Measurements from ENCODE around the gene TMEM187.
"Not testable (repeated sequence)": the region's sequence is repeated elsewhere in the genome, so short reads cannot be mapped to it uniquely, and the experiment has no call there.

TMEM187 gene

DNA sequence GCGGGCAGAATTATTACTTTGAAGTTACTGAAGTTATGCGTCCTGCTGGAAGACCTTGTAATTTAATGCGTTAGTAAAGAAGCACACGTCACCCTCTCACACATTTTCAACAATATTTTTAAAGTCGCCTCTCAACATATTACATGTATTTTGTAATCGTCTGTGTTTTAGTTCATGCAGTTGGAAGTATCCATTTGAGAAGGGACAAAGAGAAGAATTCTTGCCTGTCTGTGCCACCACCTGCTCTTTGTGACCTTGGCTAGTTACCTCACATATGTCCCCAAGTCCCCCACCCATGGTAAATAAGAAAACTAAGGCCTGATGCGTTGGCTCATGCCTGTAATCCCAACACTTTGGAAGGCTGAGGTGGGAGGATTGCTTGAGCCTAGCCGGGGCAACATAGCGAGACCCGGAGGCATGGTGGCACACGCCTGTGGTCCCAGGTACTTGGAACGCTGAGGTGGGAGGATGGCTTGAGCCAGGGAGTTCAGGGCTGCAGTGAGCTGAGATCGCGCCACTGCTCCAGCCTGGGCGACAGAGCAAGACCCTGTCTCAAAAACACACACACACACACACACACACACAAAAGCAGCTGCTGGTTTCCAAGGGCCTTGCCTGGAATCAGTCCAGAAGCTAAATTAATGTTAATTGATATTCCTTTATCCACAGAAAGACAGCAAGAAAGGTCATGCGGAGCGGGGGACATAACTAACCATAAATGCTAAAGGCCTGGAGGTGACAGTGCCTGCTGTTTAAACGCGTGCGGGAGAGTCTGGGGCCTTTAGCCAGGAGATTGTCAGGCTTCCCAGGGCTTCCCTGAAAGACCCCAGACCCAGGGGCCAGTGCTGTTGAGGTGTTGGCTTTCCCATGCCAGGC lies 811 bp downstream of the TMEM187 start:
- DNase-seq, result no peak

DNA sequence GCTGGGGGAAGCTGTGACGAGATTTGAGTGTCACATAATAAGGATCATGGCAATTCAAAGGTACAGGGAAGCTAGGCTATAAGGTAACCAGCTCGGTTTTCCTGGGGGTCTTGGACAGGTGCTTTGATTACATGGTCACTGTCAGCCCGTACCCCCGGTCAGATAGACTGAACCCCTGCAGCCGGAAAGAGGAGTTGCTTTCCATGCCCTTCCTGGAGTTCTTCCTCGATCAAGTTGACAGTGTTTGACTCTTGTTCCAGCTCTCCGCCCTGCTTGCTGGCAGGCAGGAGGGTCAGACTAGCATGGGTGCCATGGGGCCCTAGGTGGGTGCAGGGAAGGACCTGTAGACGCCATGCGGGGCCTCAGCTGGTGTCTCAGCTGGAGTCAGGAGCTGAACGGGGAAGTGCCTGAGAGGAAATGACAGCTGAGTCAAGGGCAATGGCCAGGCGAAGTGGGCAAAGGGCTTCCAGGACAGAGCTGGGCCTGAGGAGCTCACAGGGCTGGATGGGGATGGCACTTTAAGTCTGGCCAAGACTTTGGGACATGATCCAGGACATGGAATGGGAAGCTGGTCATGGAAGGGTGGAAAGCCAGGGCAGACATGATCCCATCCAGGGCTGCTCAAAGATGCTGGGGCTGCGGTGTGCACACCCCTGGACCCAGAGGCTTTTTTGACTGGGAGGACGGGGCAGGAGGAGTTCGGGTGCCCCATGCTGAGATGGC lies 1.6 kb downstream of the TMEM187 start:
- no peak for DNase-seq

- no peak for DNase-seq
These were observed 2.3 kb downstream of the TMEM187 start for GRCh38 chrX:153974726-153975286.

DNA sequence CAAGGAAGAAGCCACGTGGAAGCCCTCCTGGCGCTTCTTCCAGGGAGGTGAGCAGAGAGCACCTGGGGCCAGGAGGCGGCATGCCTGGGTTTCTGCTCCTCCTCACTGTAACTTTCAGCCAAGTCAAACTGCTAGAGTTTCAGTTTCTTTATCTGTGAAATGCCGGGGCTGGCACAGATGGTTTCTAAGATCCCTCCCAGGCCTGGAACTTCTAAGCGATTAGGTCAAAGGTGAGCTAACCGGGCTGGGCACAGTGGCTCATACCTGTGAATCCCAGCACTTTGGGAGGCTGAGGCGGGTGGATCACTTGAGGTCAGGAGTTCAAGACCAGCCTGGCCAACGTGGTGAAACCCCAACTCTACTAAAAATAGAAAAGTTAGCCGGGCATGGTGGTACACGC lies 7.8 kb downstream of the TMEM187 start:
- not testable (repeated sequence) for DNase-seq

- DNase-seq, result no peak
These were observed 8.7 kb downstream of the TMEM187 start for GRCh38 chrX:153981231-153981630.

- DNase-seq, result no peak
These were observed 9.4 kb downstream of the TMEM187 start for GRCh38 chrX:153981771-153982533.

DNA sequence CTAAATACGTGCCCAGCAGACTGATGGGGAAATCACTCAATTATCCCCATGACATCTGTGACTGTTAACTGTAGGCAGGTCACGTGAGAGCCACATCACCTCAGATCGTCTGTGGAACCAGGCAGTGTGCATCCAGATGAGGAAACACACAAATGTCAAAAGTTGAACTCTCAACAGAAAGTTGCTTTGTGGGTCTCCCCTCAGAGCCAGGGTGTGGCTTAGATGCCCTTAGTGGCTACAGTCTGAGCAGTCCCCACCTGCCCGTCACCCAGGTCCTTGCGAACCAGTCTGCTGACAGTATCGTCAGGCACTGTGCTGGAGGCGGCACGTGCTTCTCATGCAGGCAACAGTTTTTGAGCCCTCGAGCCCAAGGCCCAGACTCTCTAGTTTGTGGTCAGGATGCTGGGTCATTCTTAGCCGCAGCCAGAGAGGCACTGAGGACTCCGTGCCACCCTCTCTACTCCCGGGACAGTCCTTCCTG lies 10.8 kb downstream of the TMEM187 start:
- no peak for DNase-seq

- DNase-seq, result no peak
These were observed 12.0 kb downstream of the TMEM187 start for GRCh38 chrX:153984351-153985178.

- no peak for DNase-seq
These were observed 15.9 kb downstream of the TMEM187 start for GRCh38 chrX:153988493-153988892.

GRCh38 chrX:153989973-153990655 lies 17.6 kb downstream of the TMEM187 start:
- DNase-seq, result no peak

DNA sequence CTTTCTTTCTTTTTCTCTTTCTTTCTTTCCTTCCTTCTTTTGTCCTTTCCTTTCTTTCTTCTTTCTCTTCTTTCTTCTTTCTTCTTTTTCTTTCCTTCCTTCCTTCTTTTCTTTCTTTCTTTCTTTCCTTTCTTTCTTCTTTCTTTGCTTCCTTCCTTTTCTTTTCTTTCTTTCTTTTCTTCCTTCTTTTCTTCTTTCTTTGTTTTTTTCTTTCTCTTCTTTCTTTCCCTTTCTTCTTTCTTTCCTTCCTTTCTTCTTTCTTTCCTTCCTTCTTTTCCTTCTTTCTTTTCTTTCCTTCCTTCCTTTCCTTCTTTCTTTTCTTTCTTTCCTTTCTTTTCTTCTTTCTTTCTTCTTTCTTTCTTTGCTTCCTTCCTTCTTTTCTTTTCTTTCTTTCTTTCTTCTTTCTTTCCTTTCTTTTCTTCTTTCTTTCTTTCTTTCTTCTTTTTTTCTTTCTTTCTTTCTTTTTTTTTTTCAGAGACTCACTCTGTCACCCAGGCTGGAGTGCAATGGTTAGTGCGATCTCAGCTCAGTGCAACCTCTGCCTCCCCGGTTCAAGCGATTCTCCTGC lies 18.5 kb downstream of the TMEM187 start:
- no peak for DNase-seq

- DNase-seq, result no peak
These were observed 19.6 kb downstream of the TMEM187 start for GRCh38 chrX:153992180-153992579.

DNA sequence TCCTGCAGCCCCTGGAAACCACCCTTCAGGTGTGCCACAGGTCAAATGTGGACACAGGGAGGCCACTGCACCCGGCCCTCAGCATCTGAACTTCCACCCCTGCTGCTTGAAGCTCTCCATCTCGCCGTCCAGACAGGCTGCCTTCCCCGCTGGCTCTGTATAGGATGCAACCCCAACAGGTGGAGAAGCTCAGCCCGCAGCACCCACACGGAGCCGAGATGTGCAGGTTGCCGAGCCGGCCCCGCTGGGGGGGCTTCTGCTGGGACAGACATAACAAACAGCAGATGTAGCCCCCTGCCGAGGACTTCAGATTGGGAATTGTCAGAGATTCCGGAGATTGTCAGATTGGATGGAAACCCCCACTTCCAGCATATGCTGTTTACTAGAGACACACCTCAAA lies 20.5 kb downstream of the TMEM187 start:
- no peak for DNase-seq

GRCh38 chrX:153993978-153994377 lies 21.4 kb downstream of the TMEM187 start:
- no peak for DNase-seq

GRCh38 chrX:153994398-153994797 lies 21.8 kb downstream of the TMEM187 start:
- DNase-seq, result not testable (repeated sequence)

- no peak for DNase-seq
These were observed 22.9 kb downstream of the TMEM187 start for GRCh38 chrX:153995504-153995903.

DNA sequence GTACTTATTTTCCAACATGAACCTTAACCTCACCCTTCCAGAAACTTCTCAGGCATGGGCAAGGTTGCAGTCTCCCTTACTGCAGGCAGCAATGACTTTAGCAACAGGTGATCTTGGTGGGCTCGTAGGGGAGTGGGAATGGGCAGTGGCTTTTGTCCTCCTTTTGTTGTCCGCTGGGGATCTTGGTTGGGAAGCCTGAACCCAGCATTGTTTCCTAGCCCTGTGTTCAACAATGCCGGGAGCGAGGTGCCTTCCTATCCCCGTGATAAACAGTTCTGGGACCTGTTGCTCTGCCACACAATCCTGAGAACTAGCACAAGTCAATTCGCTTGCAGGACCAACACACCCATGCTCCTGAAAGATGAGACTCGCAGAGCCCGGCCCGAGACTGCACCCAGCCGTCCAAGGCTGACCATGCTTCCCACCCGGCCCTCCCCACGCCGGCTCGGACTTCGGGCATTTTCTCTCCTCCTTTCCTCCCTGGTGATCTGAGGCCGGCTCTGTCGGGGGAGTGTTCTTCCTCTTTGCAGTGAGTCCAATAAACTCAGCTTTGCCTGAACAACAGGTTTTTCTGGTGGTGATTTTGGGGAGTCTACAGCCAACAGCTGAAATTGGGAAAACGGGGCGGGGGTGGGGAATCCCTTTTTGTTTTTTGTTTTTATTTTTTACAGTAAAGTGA lies 26.9 kb downstream of the TMEM187 start:
- no peak for DNase-seq

GRCh38 chrX:154000051-154000450 lies 27.5 kb downstream of the TMEM187 start:
- no peak for DNase-seq

- no peak for DNase-seq
These were observed 29.7 kb downstream of the TMEM187 start for GRCh38 chrX:154002215-154002719.

- no peak for DNase-seq
These were observed 31.8 kb downstream of the TMEM187 start for GRCh38 chrX:154004315-154004714.
